Smooth muscle cell (in vitro differentiated cells): ENCODE data around the gene ARHGAP25. TPM values are rescaled to one million over a fixed set of nuclear protein-coding genes. Genes with fewer than 3 reads are reported as not detected.

Experiments
- DNase-seq: peaks from one replicate; lab custom pipeline; 2025; ENCODE audit not compliant: unreplicated experiment; lab: John Stamatoyannopoulos, UW
- H2AFZ ChIP-seq: fragments of 200-600 bp; sonication (generic); 2 replicates; pipeline ENCODE4 v1.6.0; 2016; ENCODE audit warnings: antibody characterized with exemption, low read depth, mild to moderate bottlenecking
- H3F3A ChIP-seq: fragments of 200-600 bp; sonication (generic); 2 replicates; pipeline ENCODE4 v1.6.0; 2017; ENCODE audit warnings: antibody characterized with exemption, low read depth
- H3K27ac ChIP-seq: fragments of 200-600 bp; sonication (generic); 2 replicates; pipeline ENCODE4 v1.5.1; 2016; ENCODE audit warnings: low read depth, mild to moderate bottlenecking
- H3K27me3 ChIP-seq: fragments of 200-600 bp; sonication (generic); 2 replicates; pipeline ENCODE4 v1.6.1; 2016; ENCODE audit warnings: low read depth, mild to moderate bottlenecking
- H3K36me3 ChIP-seq: fragments of 200-600 bp; sonication (generic); 2 replicates; pipeline ENCODE4 v1.5.1; 2016; ENCODE audit warnings: low read depth
- H3K4me1 ChIP-seq: fragments of 200-600 bp; sonication (generic); 2 replicates; pipeline ENCODE4 v1.5.1; 2016; ENCODE audit warnings: low read depth
- H3K4me2 ChIP-seq: fragments of 200-600 bp; sonication (generic); 2 replicates; pipeline ENCODE4 v1.6.0; 2016; ENCODE audit warnings: mild to moderate bottlenecking
- H3K4me3 ChIP-seq: fragments of 200-600 bp; sonication (generic); 2 replicates; pipeline ENCODE4 v1.5.1; 2016; ENCODE audit warnings: mild to moderate bottlenecking
- H3K79me2 ChIP-seq: fragments of 200-600 bp; sonication (generic); 2 replicates; pipeline ENCODE4 v1.6.0; 2016; ENCODE audit warnings: low read depth, mild to moderate bottlenecking
- H3K9ac ChIP-seq: fragments of 200-600 bp; sonication (generic); 2 replicates; pipeline ENCODE4 v1.6.0; 2016; ENCODE audit warnings: low read depth
- H3K9me3 ChIP-seq: fragments of 200-600 bp; sonication (generic); replicated peaks from 2 replicates; pipeline ENCODE4 v1.5.1; 2016; ENCODE audit warnings: low read depth
- H4K20me1 ChIP-seq: fragments of 200-600 bp; sonication (generic); 2 replicates; pipeline ENCODE4 v1.6.0; 2016; ENCODE audit warnings: low read depth
- CTCF ChIP-seq: fragments of 200-600 bp; sonication (generic); IDR thresholded peaks from 2 replicates; pipeline ENCODE4 v1.5.1; 2017; ENCODE audit warnings: borderline replicate concordance, mild to moderate bottlenecking, antibody characterized with exemption; ENCODE audit not compliant: insufficient read depth, poor library complexity, severe bottlenecking
- WGBS: methylation state at CpG from one replicate; pipeline ENCODE4 v1.1.7; 2016; ENCODE audit warnings: low lambda C conversion rate; 5-methylcytosine and 5-hydroxymethylcytosine counted together
- polyA plus RNA-seq: library from polyadenylated mRNA; unstranded; fragments of >200 nt; fragmentation: Nextera tagmentation; extraction: Ambion mirVana; gene quantifications from 2 replicates; pipeline ENCODE4 v1.2.1, GENCODE V29; 2016
- total RNA-seq: library from RNA; depleted of rRNA; stranded (reverse); fragments of >200 nt; gene quantifications from 2 replicates; pipeline ENCODE4 v1.2.3, GENCODE V29; 2014

ARHGAP25 gene
- total and polyA plus RNA-seq, 2 experiments from 2014 or later, result 1.5 to 2.0 TPM

GRCh38 chr2:68774569-68775271 is 40.1 kb downstream of the ARHGAP25 start:
- DNase-seq, result no peak
- Histone ChIP-seq H3K4me3 (no peak overlapping the region), H3K27me3 (no peaks in the 10 kb centered on the region), H3K36me3 (no peaks in the 10 kb centered on the region), H4K20me1 (no peaks in the 10 kb centered on the region), H3K4me1 (peaks cover 6% of the 10 kb centered on the region), H3K27ac (no peak overlapping the region), H2AFZ (no peak overlapping the region), H3K4me2 (no peak overlapping the region), H3K79me2 (no peaks in the 10 kb centered on the region), H3F3A (no peaks in the 10 kb centered on the region), H3K9ac (no peak overlapping the region), H3K9me3 (no peaks in the 10 kb centered on the region)
- TF ChIP-seq CTCF, result no peak
- 98% methylated on average over 29 of the region's 31 CpGs for WGBS

- DNase-seq, result no peak
- H3K9me3 ChIP-seq, result no peaks in the 10 kb centered on the region
- no peaks in the 10 kb centered on the region for H3K4me1 ChIP-seq
- no peaks in the 10 kb centered on the region for H3K27me3 ChIP-seq
- WGBS, result 93% methylated on average over 13 of the region's 13 CpGs
- H3K9ac ChIP-seq, result no peak overlapping the region
- no peaks in the 10 kb centered on the region for H3K79me2 ChIP-seq
- no peaks in the 10 kb centered on the region for H3F3A ChIP-seq
- no peak overlapping the region for H2AFZ ChIP-seq
- no peak overlapping the region for H3K4me3 ChIP-seq
- no peak overlapping the region for H3K4me2 ChIP-seq
- TF ChIP-seq CTCF, result no peak
- H4K20me1 ChIP-seq, result no peaks in the 10 kb centered on the region
- no peaks in the 10 kb centered on the region for H3K36me3 ChIP-seq
- no peak overlapping the region for H3K27ac ChIP-seq
Observed at GRCh38 chr2:68775272-68775842, 40.7 kb downstream of the ARHGAP25 start.

- Histone ChIP-seq H3K9ac (no peak overlapping the region), H3K4me2 (no peak overlapping the region), H3K79me2 (no peaks in the 10 kb centered on the region), H3K4me1 (no peaks in the 10 kb centered on the region), H3K4me3 (no peak overlapping the region), H3K27me3 (no peaks in the 10 kb centered on the region), H4K20me1 (no peaks in the 10 kb centered on the region), H3K27ac (no peak overlapping the region), H3F3A (no peaks in the 10 kb centered on the region), H3K36me3 (no peaks in the 10 kb centered on the region), H3K9me3 (no peaks in the 10 kb centered on the region), H2AFZ (no peak overlapping the region)
- DNase-seq, result no peak
- WGBS, result 90% methylated on average over 2 of the region's 2 CpGs
- TF ChIP-seq CTCF, result no peak
Observed at GRCh38 chr2:68776124-68776523, 41.5 kb downstream of the ARHGAP25 start.

GRCh38 chr2:68779595-68779994 is 45.0 kb downstream of the ARHGAP25 start:
- Histone ChIP-seq H3K4me1 (no peaks in the 10 kb centered on the region), H3K9ac (no peak overlapping the region), H3K4me3 (no peak overlapping the region), H3K36me3 (no peaks in the 10 kb centered on the region), H3K27ac (no peak overlapping the region), H3F3A (no peaks in the 10 kb centered on the region), H4K20me1 (no peaks in the 10 kb centered on the region), H2AFZ (no peak overlapping the region), H3K9me3 (no peaks in the 10 kb centered on the region), H3K79me2 (no peaks in the 10 kb centered on the region), H3K4me2 (no peak overlapping the region), H3K27me3 (no peaks in the 10 kb centered on the region)
- TF ChIP-seq CTCF, result no peak
- DNase-seq, result no peak
